Gastroesophageal sphincter (tissue), 4 donors: ENCODE data around the gene GPR153. TPM values are rescaled to one million over a fixed set of nuclear protein-coding genes. Genes with fewer than 3 reads are reported as not detected.
"Not testable (repeated sequence)": the region's sequence is repeated elsewhere in the genome, so short reads cannot be mapped to it uniquely, and the experiment has no call there.

Source experiments
- ATAC-seq: fragments of 150-250 bp; one replicate; pipeline ENCODE4 v1.9.1; 2016; ENCODE audit warnings: mild to moderate bottlenecking, moderate library complexity
- H3K27ac ChIP-seq, 4 donors: fragments of 200-600 bp; sonication (generic) in 3 of 4; 1 replicate in 3 of 4; 2 replicates in 1 of 4; pipeline ENCODE4 v1.5.1; 2016 to 2019
- H3K27me3 ChIP-seq: fragments of 200-600 bp; sonication (generic); one replicate; pipeline ENCODE4 v1.5.1; 2019
- H3K36me3 ChIP-seq, 2 donors: fragments of 200-600 bp; sonication (generic); one replicate each; pipeline ENCODE4 v1.5.1; 2019; ENCODE audit warnings: control low read depth in 1 of 2
- H3K4me1 ChIP-seq, 3 donors: fragments of 200-600 bp; sonication (generic); 1 replicate in 2 of 3; 2 replicates in 1 of 3; pipeline ENCODE4 v1.5.1; 2016 to 2019; ENCODE audit warnings: control low read depth in 2 of 3
- H3K4me3 ChIP-seq, 2 donors: fragments of 200-600 bp; sonication (generic); one replicate each; pipeline ENCODE4 v1.5.1; 2019; ENCODE audit warnings: mild to moderate bottlenecking in 1 of 2, moderate library complexity in 1 of 2
- H3K9me3 ChIP-seq, 3 donors: fragments of 200-600 bp; sonication (generic); one replicate each; pipeline ENCODE4 v1.5.1; 2017 to 2019; ENCODE audit warnings: control low read depth in 2 of 3
- EP300 ChIP-seq: sonication (generic); formaldehyde crosslinking; IDR thresholded peaks from one replicate; pipeline ENCODE4 v1.6.1; 2017; ENCODE audit warnings: antibody characterized with exemption, mild to moderate bottlenecking
- POLR2A ChIP-seq, 2 donors: fragments of 450-650 bp; IDR thresholded peaks; one replicate each; pipeline ENCODE4 v1.6.1; 2017; ENCODE audit warnings: antibody characterized with exemption in 2 of 2, mild to moderate bottlenecking in 2 of 2, moderate library complexity in 1 of 2
- POLR2AphosphoS5 ChIP-seq: sonication (generic); formaldehyde crosslinking; IDR thresholded peaks from one replicate; pipeline ENCODE4 v1.6.1; 2017; ENCODE audit warnings: antibody characterized with exemption
- WGBS, 2 donors: methylation state at CpG; one replicate each; pipeline ENCODE4 v1.1.5; 2018; ENCODE audit warnings: low coverage in 1 of 2; 5-methylcytosine and 5-hydroxymethylcytosine counted together
- total RNA-seq, 4 donors: library from RNA; depleted of rRNA; stranded (reverse); fragments of >200 nt; gene quantifications; one replicate each; pipeline ENCODE4 v1.1.0, GENCODE V29; 2016
- TF ChIP-seq, protein P1 (sequence below), 4 experiments: fragments of 200-600 bp in 2 of 4; fragments of 450-650 bp in 2 of 4; sonication (generic) in 1 of 4; IDR thresholded peaks; one replicate each; pipeline ENCODE4 v1.5.1; 2017 to 2019; ENCODE audit warnings: antibody characterized with exemption in 4 of 4, mild to moderate bottlenecking in 2 of 4, moderate library complexity in 2 of 4

The GPR153 gene
- total RNA-seq, 4 donors from 2014 or later, result 2.6 to 8.9 (median 6.2) TPM

- H3K27me3 ChIP-seq, result no peaks in the 10 kb centered on the region
Measured at GRCh38 chr1:6223617-6224016, 37.3 kb downstream of the GPR153 start.

GRCh38 chr1:6222636-6223035 is 38.3 kb downstream of the GPR153 start:
- Histone ChIP-seq H3K9me3 (no peaks in the 10 kb centered on the region), H3K27me3 (no peaks in the 10 kb centered on the region), H3K27ac (peak overlapping the region in 3 of 4 donors; percentile 18 to 40 (median 22)), H3K36me3 (peaks cover 0 to 73% of the 10 kb centered on the region in 2 donors), H3K4me3 (no peak overlapping the region), H3K4me1 (peaks cover 0 to 8% (median 0%) of the 10 kb centered on the region in 3 donors)
- TF ChIP-seq, protein P1, sequence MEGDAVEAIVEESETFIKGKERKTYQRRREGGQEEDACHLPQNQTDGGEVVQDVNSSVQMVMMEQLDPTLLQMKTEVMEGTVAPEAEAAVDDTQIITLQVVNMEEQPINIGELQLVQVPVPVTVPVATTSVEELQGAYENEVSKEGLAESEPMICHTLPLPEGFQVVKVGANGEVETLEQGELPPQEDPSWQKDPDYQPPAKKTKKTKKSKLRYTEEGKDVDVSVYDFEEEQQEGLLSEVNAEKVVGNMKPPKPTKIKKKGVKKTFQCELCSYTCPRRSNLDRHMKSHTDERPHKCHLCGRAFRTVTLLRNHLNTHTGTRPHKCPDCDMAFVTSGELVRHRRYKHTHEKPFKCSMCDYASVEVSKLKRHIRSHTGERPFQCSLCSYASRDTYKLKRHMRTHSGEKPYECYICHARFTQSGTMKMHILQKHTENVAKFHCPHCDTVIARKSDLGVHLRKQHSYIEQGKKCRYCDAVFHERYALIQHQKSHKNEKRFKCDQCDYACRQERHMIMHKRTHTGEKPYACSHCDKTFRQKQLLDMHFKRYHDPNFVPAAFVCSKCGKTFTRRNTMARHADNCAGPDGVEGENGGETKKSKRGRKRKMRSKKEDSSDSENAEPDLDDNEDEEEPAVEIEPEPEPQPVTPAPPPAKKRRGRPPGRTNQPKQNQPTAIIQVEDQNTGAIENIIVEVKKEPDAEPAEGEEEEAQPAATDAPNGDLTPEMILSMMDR (IDR thresholded peaks at IDR 0.05), result no peak
- TF ChIP-seq POLR2A (IDR thresholded peaks at IDR 0.05) (no peak), POLR2AphosphoS5 (no peak), EP300 (no peak)
- ATAC-seq, result peak; percentile 41
- 33 to 40% methylated on average over 4 to 6 of the region's 6 CpGs for WGBS, 2 donors

More at GRCh38 chr1:6223617-6224016, 37.3 kb downstream of the GPR153 start:
- no peak overlapping the region for H3K27ac ChIP-seq
- no peak for ATAC-seq
- H3K4me3 ChIP-seq, result no peak overlapping the region
- H3K36me3 ChIP-seq, result peaks cover 0 to 83% of the 10 kb centered on the region in 2 donors
- H3K9me3 ChIP-seq, result no peaks in the 10 kb centered on the region
- WGBS, 2 donors, result 94 to 97% methylated on average over 3 to 13 of the region's 13 CpGs
- peaks cover 0 to 8% (median 0%) of the 10 kb centered on the region in 3 donors for H3K4me1 ChIP-seq
- no peak for TF ChIP-seq POLR2A (IDR thresholded peaks at IDR 0.05)
- TF ChIP-seq, protein P1 (IDR thresholded peaks at IDR 0.05), result no peak
- TF ChIP-seq EP300, result no peak
- no peak for TF ChIP-seq POLR2AphosphoS5

DNA sequence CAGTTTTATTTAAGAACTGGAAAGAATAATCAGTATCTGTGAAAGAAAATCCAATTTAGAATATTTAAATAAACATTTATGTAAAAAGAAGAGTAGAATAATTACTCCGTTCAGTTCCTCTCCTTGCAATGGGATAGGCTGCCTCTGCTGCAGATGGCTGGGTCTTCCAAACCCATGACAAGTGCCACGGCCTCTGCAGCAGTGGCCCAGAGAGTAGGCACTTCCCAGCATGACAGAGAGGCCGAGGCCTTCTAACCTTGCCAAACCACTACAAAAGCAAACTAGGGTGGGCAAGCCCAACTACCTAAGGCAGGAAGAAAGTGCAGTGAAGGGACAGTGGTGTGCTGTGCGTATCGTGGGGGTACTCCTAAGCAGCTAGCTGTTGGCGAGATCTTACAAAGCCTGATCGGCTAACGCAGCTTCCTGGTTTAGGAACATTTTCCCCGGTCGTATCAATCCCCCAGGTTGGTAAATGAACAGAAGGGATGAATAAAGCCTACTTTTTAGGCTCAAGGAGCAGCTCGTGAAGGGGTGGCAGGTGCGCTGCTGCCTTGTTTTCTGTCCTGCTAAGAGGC is 39.6 kb downstream of the GPR153 start:
- H3K4me1 ChIP-seq, result peaks cover 0 to 8% (median 0%) of the 10 kb centered on the region in 3 donors
- no peaks in the 10 kb centered on the region for H3K27me3 ChIP-seq
- 86 to 91% methylated on average over 5 to 9 of the region's 12 CpGs for WGBS, 2 donors
- peaks cover 0 to 62% of the 10 kb centered on the region in 2 donors for H3K36me3 ChIP-seq
- ATAC-seq, result no peak
- TF ChIP-seq, protein P1 (IDR thresholded peaks at IDR 0.05), result no peak
- no peak for TF ChIP-seq POLR2AphosphoS5
- no peak for TF ChIP-seq EP300
- no peak for TF ChIP-seq POLR2A (IDR thresholded peaks at IDR 0.05)
- no peak overlapping the region for H3K27ac ChIP-seq
- H3K4me3 ChIP-seq, result no peak overlapping the region
- H3K9me3 ChIP-seq, result no peaks in the 10 kb centered on the region

GRCh38 chr1:6220236-6220635 is 40.7 kb downstream of the GPR153 start:
- ATAC-seq, result no peak
- no peaks in the 10 kb centered on the region for H3K27me3 ChIP-seq
- 29 to 64% methylated on average over 1 to 4 of the region's 8 CpGs for WGBS, 2 donors
- H3K36me3 ChIP-seq, result peaks cover 0 to 60% of the 10 kb centered on the region in 2 donors
- TF ChIP-seq POLR2A (IDR thresholded peaks at IDR 0.05), result no peak
- TF ChIP-seq, protein P1 (IDR thresholded peaks at IDR 0.05), result no peak
- no peak for TF ChIP-seq POLR2AphosphoS5
- TF ChIP-seq EP300, result no peak
- H3K27ac ChIP-seq, result no peak overlapping the region
- no peaks in the 10 kb centered on the region for H3K9me3 ChIP-seq
- H3K4me1 ChIP-seq, result peaks cover 0 to 8% (median 0%) of the 10 kb centered on the region in 3 donors
- H3K4me3 ChIP-seq, result no peak overlapping the region

- WGBS, 2 donors, result 84 to 100% methylated on average over 3 to 7 of the region's 11 CpGs
- H3K9me3 ChIP-seq, result not testable (repeated sequence)
- peaks cover 0 to 54% of the 10 kb centered on the region in 2 donors for H3K36me3 ChIP-seq
Measured at GRCh38 chr1:6219641-6220040, 41.3 kb downstream of the GPR153 start.

More at GRCh38 chr1:6219641-6220040, 41.3 kb downstream of the GPR153 start:
- H3K27ac ChIP-seq, ATAC-seq, H3K27me3 ChIP-seq, H3K4me3 ChIP-seq, H3K4me1 ChIP-seq: not testable (repeated sequence)
